ENCODE measurements around the gene EIF3B. TPM values are rescaled to one million over a fixed set of nuclear protein-coding genes. Genes with fewer than 3 reads are reported as not detected.
A peak's percentile ranks its signal among the peaks of the same experiment; 100 is the strongest.
"Not testable (repeated sequence)": the region's sequence is repeated elsewhere in the genome, so short reads cannot be mapped to it uniquely, and the experiment has no call there.

Gene EIF3B
- total and polyA plus RNA-seq, 8 donors: 91.4 to 168 (median 153) TPM

DNA sequence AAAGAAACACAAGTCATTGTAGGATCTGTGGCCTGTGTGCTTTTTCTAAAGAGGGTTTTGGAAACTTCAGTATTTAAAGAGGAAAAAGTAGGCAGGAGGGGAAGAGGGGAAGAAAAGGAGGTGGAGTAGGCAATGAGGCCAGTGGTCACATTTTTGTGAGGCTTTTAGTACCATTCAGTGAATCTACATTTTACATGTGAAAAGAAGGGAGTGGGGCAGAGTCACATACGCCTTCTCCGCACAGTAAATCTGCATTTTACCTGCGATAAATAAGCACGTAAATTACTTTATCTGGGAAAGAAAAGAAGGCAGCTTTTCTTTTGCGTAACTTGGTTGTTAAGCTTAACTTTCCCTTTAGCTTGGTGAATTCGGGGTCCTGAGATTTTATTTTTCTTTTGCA is 62.0 kb downstream of the EIF3B start:
- Histone ChIP-seq H3K27me3 (no peaks in the 10 kb centered on the region), H3K4me1 (peaks cover 12 to 34% of the 10 kb centered on the region in 2 donors), H3K27ac (no peak overlapping the region), H3K4me3 (no peak overlapping the region), H3K36me3 (no peaks in the 10 kb centered on the region), H3K9me3 (no peaks in the 10 kb centered on the region)
- TF ChIP-seq CTCF (IDR thresholded peaks at IDR 0.05): no peak
- intact Hi-C loops (cut with DNase I): no loop called here
- ATAC-seq (no peak), DNase-seq (no peak)

- ATAC-seq; H3K9me3 ChIP-seq; H3K27me3 ChIP-seq; H3K36me3 ChIP-seq; H3K27ac ChIP-seq; DNase-seq; H3K4me3 ChIP-seq; intact Hi-C loops (cut with DNase I): not testable (repeated sequence)
- H3K4me1 ChIP-seq: peaks cover 10 to 28% of the 10 kb centered on the region in 2 donors
These were observed 62.6 kb downstream of the EIF3B start for GRCh38 chr7:2417178-2417577.

- ATAC-seq: no peak
- Histone ChIP-seq H3K4me1 (peaks cover 1 to 20% of the 10 kb centered on the region in 2 donors), H3K27ac (no peak overlapping the region)
These were observed 63.4 kb downstream of the EIF3B start for GRCh38 chr7:2417981-2418481.

GRCh38 chr7:2420216-2420933 is 65.7 kb downstream of the EIF3B start:
- no peak overlapping the region for H3K4me3 ChIP-seq
- peaks cover 0 to 4% of the 10 kb centered on the region in 2 donors for H3K36me3 ChIP-seq
- no peaks in the 10 kb centered on the region for H3K27me3 ChIP-seq
- ATAC-seq (no peak), DNase-seq (peak in 1 of 4 donors; percentile 5)
- peaks cover 0 to 15% of the 10 kb centered on the region in 2 donors for H3K4me1 ChIP-seq
- intact Hi-C loops (cut with DNase I): no loop called here
- no peak for TF ChIP-seq CTCF (IDR thresholded peaks at IDR 0.05)
- H3K27ac ChIP-seq: no peak overlapping the region
- no peaks in the 10 kb centered on the region for H3K9me3 ChIP-seq

More at GRCh38 chr7:2417981-2418481, 63.4 kb downstream of the EIF3B start:
- Histone ChIP-seq H3K27me3 (no peaks in the 10 kb centered on the region), H3K36me3 (peaks cover 0 to 1% of the 10 kb centered on the region in 2 donors), H3K4me3 (no peak overlapping the region), H3K9me3 (no peaks in the 10 kb centered on the region)
- intact Hi-C loops (cut with DNase I): no loop called here
- peak in 1 of 4 donors; percentile 39 for DNase-seq
- no peak for TF ChIP-seq CTCF (IDR thresholded peaks at IDR 0.05)

DNA sequence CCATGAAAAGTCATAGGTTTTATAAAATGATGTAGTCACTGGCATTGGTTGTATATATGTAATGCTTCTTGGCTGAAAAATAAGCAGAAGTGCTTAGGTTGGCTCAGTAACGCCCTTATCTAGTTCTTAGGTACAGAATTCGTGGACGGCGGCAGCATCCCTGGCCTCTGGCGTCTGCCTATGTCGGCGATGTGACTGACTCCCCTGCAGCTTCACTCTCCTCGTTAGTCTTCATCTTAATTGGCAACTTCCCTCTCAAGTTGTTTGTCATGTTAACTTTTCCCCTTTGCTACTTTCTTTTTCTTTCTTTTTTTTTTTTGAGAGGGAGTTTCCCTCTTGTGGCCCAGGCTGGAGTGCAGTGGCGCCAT is 67.3 kb downstream of the EIF3B start:
- H3K27me3 ChIP-seq: no peaks in the 10 kb centered on the region
- H3K27ac ChIP-seq: no peak overlapping the region
- intact Hi-C loops (cut with DNase I): no loop called here
- TF ChIP-seq CTCF (IDR thresholded peaks at IDR 0.05): no peak
- DNase-seq (peak in 1 of 4 donors; percentile 26), ATAC-seq (no peak)
- H3K36me3 ChIP-seq: peaks cover 0 to 4% of the 10 kb centered on the region in 2 donors
- no peaks in the 10 kb centered on the region for H3K9me3 ChIP-seq
- peaks cover 0 to 8% of the 10 kb centered on the region in 2 donors for H3K4me1 ChIP-seq
- H3K4me3 ChIP-seq: no peak overlapping the region

Data from left lung (tissue), 10 donors.